ENCODE measurements around the gene B4GALT3.

GRCh38 chr1:161219078-161219892 is 42.0 kb upstream of the B4GALT3 start:
- no peak for TF ChIP-seq FOXK2 (IDR thresholded peaks at IDR 0.05)
- TF ChIP-seq NFRKB (IDR thresholded peaks at IDR 0.05), result no peak
- no peak for TF ChIP-seq SP1 (IDR thresholded peaks at IDR 0.05)
- no peak for TF ChIP-seq HDGF (IDR thresholded peaks at IDR 0.05; ENCODE audit: borderline replicate concordance)
- no peak for TF ChIP-seq FOXA1 (IDR thresholded peaks at IDR 0.05)
- no peak for TF ChIP-seq FOXM1 (IDR thresholded peaks at IDR 0.05; ENCODE audit: borderline replicate concordance)
- no peak for TF ChIP-seq ARNT (IDR thresholded peaks at IDR 0.05)
- no peak for TF ChIP-seq ZNF384 (IDR thresholded peaks at IDR 0.05)
- TF ChIP-seq PKNOX1 (IDR thresholded peaks at IDR 0.05), result no peak
- no peak for TF ChIP-seq LEF1 (IDR thresholded peaks at IDR 0.05; ENCODE audit: borderline replicate concordance)
- no peak for TF ChIP-seq L3MBTL2 (conservative IDR thresholded peaks at IDR 0.05)
- TF ChIP-seq ELF4 (IDR thresholded peaks at IDR 0.05), result no peak
- no peak for TF ChIP-seq SUZ12 (IDR thresholded peaks at IDR 0.05)

Data from HEK293T (cell line).